ENCODE measurements around the gene SAMD5.

GRCh38 chr6:147534116-147534860 is 25.8 kb downstream of the SAMD5 start:
- TF ChIP-seq CTCF (conservative IDR thresholded peaks at IDR 0.05; ENCODE audit: low read depth, low read length) = no peak
- no peak for TF ChIP-seq EZH2 (IDR thresholded peaks at IDR 0.05; ENCODE audit: borderline replicate concordance, low read depth, low read length, poor library complexity, severe bottlenecking)
